Effector memory CD4-positive, alpha-beta T cell (primary cell): ENCODE measurements around the gene IRF2.
"Not testable (repeated sequence)": the region's sequence is repeated elsewhere in the genome, so short reads cannot be mapped to it uniquely, and the experiment has no call there.

ENCODE experiments used
- DNase-seq, 3 donors: peaks; one replicate each; pipeline ENCODE4 v3.0.0-alpha.2; 2020
- H3K27ac ChIP-seq: 2 replicates; pipeline ENCODE4 v1.7.0; 2013; ENCODE audit warnings: mild to moderate bottlenecking, low read length, moderate library complexity; ENCODE audit not compliant: insufficient read depth, poor library complexity, severe bottlenecking
- H3K27me3 ChIP-seq: replicated peaks from 2 replicates; pipeline ENCODE4 v1.7.0; 2013; ENCODE audit warnings: mild to moderate bottlenecking, low read length; ENCODE audit not compliant: insufficient read depth, control insufficient read depth, poor library complexity, severe bottlenecking
- H3K36me3 ChIP-seq: 2 replicates; pipeline ENCODE4 v1.7.0; 2013; ENCODE audit warnings: mild to moderate bottlenecking, low read length, moderate library complexity; ENCODE audit not compliant: control insufficient read depth, insufficient read depth
- H3K4me1 ChIP-seq: 2 replicates; pipeline ENCODE4 v1.7.0; 2013; ENCODE audit warnings: low read length, mild to moderate bottlenecking; ENCODE audit not compliant: control insufficient read depth, insufficient read depth, poor library complexity, severe bottlenecking
- H3K4me3 ChIP-seq: 2 replicates; pipeline ENCODE4 v1.7.0; 2013; ENCODE audit warnings: low read length, low read depth, mild to moderate bottlenecking; ENCODE audit not compliant: insufficient read depth, poor library complexity, severe bottlenecking
- H3K9me3 ChIP-seq: 2 replicates; pipeline ENCODE4 v1.7.0; 2013; ENCODE audit warnings: mild to moderate bottlenecking, low read length, moderate library complexity; ENCODE audit not compliant: control insufficient read depth

IRF2 gene

GRCh38 chr4:184384810-184385557 lies 89.4 kb downstream of the IRF2 start:
- Histone ChIP-seq H3K36me3 (peaks cover 28% of the 10 kb centered on the region), H3K4me3 (no peak overlapping the region), H3K27me3 (no peaks in the 10 kb centered on the region), H3K27ac (no peak overlapping the region), H3K4me1 (peaks cover 12% of the 10 kb centered on the region), H3K9me3 (no peaks in the 10 kb centered on the region)
- no peak for DNase-seq

GRCh38 chr4:184384056-184384809 lies 90.1 kb downstream of the IRF2 start:
- peaks cover 21% of the 10 kb centered on the region for H3K36me3 ChIP-seq
- no peaks in the 10 kb centered on the region for H3K9me3 ChIP-seq
- H3K4me3 ChIP-seq = no peak overlapping the region
- no peaks in the 10 kb centered on the region for H3K27me3 ChIP-seq
- DNase-seq = no peak
- H3K4me1 ChIP-seq = peaks cover 12% of the 10 kb centered on the region
- no peak overlapping the region for H3K27ac ChIP-seq

GRCh38 chr4:184383497-184384055 lies 90.8 kb downstream of the IRF2 start:
- Histone ChIP-seq H3K4me3 (no peak overlapping the region), H3K27ac (no peak overlapping the region), H3K9me3 (no peaks in the 10 kb centered on the region), H3K27me3 (no peaks in the 10 kb centered on the region), H3K36me3 (peaks cover 15% of the 10 kb centered on the region), H3K4me1 (peaks cover 12% of the 10 kb centered on the region)
- DNase-seq = no peak

- Histone ChIP-seq H3K9me3 (no peaks in the 10 kb centered on the region), H3K27ac (no peak overlapping the region), H3K27me3 (no peaks in the 10 kb centered on the region), H3K4me1 (peaks cover 12% of the 10 kb centered on the region), H3K4me3 (no peak overlapping the region), H3K36me3 (peaks cover 6% of the 10 kb centered on the region)
- no peak for DNase-seq
Observed at GRCh38 chr4:184382189-184382846, 92.0 kb downstream of the IRF2 start.

- no peak for DNase-seq
- no peak overlapping the region for H3K4me3 ChIP-seq
- H3K36me3 ChIP-seq = no peaks in the 10 kb centered on the region
- H3K27me3 ChIP-seq = no peaks in the 10 kb centered on the region
- H3K4me1 ChIP-seq = peaks cover 12% of the 10 kb centered on the region
- no peak overlapping the region for H3K27ac ChIP-seq
- H3K9me3 ChIP-seq = no peaks in the 10 kb centered on the region
Observed at GRCh38 chr4:184380707-184381106, 93.6 kb downstream of the IRF2 start.

- peaks cover 12% of the 10 kb centered on the region for H3K4me1 ChIP-seq
- H3K9me3 ChIP-seq, H3K36me3 ChIP-seq, DNase-seq, H3K27me3 ChIP-seq, H3K27ac ChIP-seq, H3K4me3 ChIP-seq: not testable (repeated sequence)
Observed at GRCh38 chr4:184380214-184380613, 94.1 kb downstream of the IRF2 start.

- DNase-seq = no peak
- Histone ChIP-seq H3K27ac (no peak overlapping the region), H3K27me3 (no peaks in the 10 kb centered on the region)
Observed at GRCh38 chr4:184376923-184377322, 97.4 kb downstream of the IRF2 start.

GRCh38 chr4:184376126-184376838 lies 98.1 kb downstream of the IRF2 start:
- Histone ChIP-seq H3K4me1 (no peaks in the 10 kb centered on the region), H3K4me3 (no peak overlapping the region), H3K27me3 (no peaks in the 10 kb centered on the region), H3K27ac (no peak overlapping the region), H3K36me3 (no peaks in the 10 kb centered on the region), H3K9me3 (no peaks in the 10 kb centered on the region)
- no peak for DNase-seq

More at GRCh38 chr4:184376923-184377322, 97.4 kb downstream of the IRF2 start:
- Histone ChIP-seq H3K4me1 (no peaks in the 10 kb centered on the region), H3K36me3 (no peaks in the 10 kb centered on the region), H3K4me3 (no peak overlapping the region), H3K9me3 (no peaks in the 10 kb centered on the region)

- not testable (repeated sequence) for H3K27ac ChIP-seq, H3K4me1 ChIP-seq, H3K9me3 ChIP-seq, H3K36me3 ChIP-seq, H3K4me3 ChIP-seq, DNase-seq, H3K27me3 ChIP-seq
Observed at GRCh38 chr4:184375623-184376022, 98.7 kb downstream of the IRF2 start.
